GM20000 (cell line): ENCODE measurements around the gene PKN1.

Source experiments
- DNase-seq: peaks from one replicate; pipeline ENCODE4 v3.0.0; 2012; ENCODE audit warnings: low spot score
- TF ChIP-seq, protein P1 (sequence below): IDR thresholded peaks from 2 replicates; pipeline ENCODE4 v1.5.1; 2012; ENCODE audit warnings: mild to moderate bottlenecking, control low read depth; ENCODE audit errors: extremely low read depth, missing control alignments

The PKN1 gene

DNA sequence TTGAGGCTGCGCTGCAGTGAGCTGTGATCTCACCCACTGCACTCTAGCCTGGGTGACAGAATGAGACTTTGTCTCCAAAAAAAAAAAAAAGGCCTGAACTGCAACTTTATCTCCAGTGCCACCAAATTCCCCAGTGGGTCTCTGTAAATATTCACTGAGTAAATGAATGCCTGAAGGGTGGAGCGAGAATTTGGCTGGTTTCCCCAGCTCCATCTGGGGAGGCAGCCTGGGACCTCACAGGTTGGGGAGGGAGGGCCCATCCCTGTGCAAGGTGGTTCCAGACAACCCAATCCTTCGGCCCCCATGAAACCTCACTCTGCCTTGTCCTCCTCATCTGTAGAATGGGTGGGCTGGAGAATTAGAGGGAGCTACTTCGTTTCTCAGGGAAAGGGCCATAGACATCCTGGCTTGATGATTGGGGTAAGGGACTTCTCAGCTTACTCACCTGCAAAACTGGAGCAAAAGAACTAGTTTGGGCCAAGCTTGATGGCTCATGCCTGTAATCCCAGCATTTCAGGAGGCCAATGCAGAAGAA is 4.2 kb upstream of the PKN1 start:
- TF ChIP-seq, protein P1, sequence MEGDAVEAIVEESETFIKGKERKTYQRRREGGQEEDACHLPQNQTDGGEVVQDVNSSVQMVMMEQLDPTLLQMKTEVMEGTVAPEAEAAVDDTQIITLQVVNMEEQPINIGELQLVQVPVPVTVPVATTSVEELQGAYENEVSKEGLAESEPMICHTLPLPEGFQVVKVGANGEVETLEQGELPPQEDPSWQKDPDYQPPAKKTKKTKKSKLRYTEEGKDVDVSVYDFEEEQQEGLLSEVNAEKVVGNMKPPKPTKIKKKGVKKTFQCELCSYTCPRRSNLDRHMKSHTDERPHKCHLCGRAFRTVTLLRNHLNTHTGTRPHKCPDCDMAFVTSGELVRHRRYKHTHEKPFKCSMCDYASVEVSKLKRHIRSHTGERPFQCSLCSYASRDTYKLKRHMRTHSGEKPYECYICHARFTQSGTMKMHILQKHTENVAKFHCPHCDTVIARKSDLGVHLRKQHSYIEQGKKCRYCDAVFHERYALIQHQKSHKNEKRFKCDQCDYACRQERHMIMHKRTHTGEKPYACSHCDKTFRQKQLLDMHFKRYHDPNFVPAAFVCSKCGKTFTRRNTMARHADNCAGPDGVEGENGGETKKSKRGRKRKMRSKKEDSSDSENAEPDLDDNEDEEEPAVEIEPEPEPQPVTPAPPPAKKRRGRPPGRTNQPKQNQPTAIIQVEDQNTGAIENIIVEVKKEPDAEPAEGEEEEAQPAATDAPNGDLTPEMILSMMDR, result no peak
- no peak for DNase-seq

DNA sequence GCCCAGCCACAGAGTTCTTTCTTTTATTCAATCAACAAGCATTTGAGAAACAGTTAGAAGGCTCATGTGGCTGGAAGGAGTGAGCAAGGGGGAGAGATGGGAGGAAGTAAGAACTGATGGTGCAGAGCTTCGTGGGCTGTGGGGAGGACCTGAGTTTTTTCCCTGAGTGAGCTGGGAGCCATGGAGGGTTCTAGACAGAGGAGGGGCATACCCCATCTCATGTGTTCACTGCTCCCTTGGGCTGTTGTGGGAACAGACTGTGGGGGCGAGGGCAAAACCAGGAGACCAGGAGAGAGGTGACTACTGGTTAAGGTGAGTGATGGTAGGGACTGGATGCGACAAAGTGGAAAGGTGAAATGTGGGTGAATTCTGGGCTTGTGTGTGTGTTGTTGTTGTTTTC is 2.4 kb upstream of the PKN1 start:
- no peak for DNase-seq
- TF ChIP-seq, protein P1, result no peak

DNA sequence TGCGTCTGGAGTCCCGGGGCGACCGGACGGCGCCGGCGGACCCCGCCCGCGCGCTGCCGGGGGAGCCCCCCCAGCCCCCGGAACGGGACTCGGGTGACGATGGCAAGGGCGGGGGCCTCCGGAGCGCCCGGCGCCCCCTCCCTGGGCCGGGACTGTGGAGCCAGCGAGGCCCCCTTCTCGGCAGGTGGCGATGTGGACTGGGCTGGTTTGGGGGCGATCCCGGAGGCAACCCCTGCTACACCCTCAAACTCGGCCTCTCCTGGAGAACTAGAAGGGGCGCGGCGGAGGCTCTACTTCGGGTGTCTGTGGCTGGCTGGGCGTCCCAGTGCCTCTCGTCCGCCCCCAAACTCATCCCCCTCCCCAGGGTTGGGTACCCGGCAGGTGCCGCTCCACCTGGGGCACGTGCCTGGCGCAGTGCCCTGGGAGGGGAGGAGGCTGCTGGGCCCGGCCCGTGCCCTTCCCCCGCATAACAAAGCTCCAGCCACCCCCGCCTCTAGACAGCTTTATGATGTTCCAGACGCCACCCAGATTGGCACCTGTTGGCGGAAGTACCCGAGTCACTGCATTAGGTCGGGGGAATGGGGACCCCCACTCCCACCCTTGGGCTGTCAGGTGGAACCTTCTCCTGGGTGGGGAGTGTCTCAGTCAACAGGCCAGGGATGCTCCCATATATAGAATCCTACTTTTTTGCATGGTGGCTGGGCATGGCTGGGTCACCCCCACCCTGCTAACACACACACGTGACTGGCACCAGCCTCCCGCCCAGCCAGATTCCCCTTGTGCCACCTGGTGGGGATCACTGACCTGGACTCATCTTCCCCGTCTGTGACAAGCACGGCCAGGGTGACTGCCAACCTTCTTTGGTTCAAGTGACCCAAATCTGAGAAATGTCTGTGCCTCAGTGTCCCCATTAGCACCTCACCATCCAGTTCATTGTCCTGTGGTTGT is 722 bp downstream of the PKN1 start:
- TF ChIP-seq, protein P1, result no peak
- DNase-seq, result peak; percentile 55

DNA sequence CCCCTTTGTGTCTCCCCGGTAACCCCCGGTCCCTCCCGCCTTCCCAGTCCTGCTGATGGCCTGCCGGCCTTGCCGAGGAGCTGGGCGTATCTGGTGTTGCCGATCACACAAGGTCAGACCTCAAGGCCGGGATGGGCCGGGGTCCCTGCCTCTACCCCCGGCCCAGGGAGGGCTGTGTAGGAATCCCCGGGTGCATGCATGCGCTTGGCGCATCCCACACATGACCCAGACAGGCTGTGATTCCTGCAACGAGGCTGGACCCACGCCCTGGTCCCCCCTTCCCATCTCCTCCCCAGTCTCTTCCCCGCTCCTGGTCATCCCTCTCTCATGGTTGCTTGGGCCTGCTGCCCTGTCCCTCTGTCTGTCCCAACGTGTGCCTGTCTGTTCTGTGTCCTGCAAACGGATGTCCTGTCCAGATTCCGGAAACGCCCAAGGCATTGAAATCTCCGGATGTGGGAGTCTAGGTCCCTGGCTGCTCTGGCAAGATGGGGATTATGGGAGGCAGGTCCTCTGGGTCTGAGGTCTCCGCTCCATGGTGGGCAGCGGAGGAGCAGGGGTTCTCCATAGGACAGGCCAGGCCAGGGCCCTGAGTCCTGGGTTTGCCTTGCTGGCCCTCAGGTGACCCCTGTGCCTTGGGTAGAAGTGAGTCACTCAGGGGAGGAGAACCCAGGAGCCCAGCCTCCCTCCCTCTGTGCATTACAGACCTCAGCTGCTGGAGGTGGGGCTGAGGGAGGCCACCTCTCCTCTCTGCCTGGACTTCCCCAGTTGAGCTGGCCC is 1.6 kb downstream of the PKN1 start:
- TF ChIP-seq, protein P1, result no peak
- no peak for DNase-seq

DNA sequence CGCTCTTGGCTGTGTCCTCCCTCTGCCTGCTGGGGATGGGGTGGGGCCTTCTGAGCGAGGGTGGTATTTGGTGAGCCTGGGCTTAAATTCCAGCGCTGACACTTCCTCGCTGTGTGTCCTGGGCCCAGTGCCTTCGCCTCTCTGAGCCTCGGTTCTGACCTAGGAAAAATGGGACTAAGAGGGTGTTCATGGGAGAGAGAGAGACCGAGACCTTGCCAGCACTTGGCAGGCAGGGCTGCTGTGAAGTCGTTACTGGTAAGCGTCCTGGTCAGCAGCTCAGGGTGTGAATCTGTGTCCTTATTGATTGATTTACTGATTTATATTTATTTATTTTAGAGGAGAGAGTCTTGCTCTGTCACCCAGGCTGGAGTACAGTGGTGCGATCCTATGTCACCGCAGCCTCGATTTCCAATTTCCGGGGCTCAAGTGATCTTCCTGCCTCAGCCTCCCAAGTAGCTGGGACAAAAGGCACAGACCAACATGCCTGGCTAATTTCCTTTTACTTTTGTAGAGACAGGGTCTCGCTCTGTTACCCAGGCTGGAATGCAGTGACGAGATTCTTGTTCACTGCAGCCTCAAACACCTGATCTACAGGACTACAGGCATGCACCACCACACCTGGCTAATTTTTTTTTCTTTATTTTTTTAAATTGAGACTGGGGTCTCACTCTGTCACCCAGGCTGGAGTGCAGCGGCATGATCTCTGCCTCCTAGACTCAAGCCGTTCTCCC is 2.4 kb downstream of the PKN1 start:
- TF ChIP-seq, protein P1, result no peak
- DNase-seq, result no peak

DNA sequence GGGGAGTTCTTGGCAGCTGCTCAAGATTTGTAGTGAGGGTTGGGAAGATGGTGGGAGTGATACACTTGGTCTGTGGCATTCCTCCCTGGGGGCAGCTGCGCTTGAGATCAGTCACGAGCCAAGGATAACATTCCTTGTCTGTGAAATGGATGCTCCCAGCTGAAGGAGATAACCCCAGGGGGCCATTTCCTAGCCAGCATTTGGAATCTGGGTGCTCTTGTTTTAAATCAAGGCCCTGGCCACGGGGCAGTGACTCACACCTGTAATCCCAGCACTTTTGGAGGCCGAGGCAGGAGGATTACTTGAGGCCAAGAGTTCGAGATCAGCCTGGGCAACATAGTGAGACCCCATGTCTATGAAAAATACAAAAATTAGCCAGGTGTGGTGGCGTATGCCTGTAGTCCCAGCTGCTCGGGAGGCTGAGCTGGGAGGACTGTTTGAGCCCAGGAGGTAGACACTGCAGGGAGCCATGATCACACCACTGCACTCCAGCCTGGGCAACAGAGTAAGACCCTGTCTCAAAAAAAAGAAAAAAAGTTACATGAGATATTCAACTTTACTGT is 4.6 kb downstream of the PKN1 start:
- no peak for DNase-seq
- TF ChIP-seq, protein P1, result no peak
